Kidney epithelial cell (primary cell): Measurements from ENCODE around the gene HTRA3. TPM values are rescaled to one million over a fixed set of nuclear protein-coding genes. Genes with fewer than 3 reads are reported as not detected.
"Not testable (repeated sequence)": the region's sequence is repeated elsewhere in the genome, so short reads cannot be mapped to it uniquely, and the experiment has no call there.

Experiments
- DNase-seq: peaks from one replicate; pipeline ENCODE4 v3.0.0-alpha.2; 2010; ENCODE audit warnings: low read depth
- H3K27me3 ChIP-seq: 2 replicates; pipeline ENCODE4 v1.6.0; 2011; ENCODE audit warnings: low read length; ENCODE audit not compliant: control insufficient read depth, insufficient read depth
- H3K36me3 ChIP-seq: 2 replicates; pipeline ENCODE4 v1.5.1; 2011; ENCODE audit warnings: low read length; ENCODE audit not compliant: control insufficient read depth, insufficient read depth
- H3K4me3 ChIP-seq: 2 replicates; pipeline ENCODE4 v1.5.1; 2011; ENCODE audit warnings: low read depth, mild to moderate bottlenecking, control low read depth, low read length
- CTCF ChIP-seq: IDR thresholded peaks from 2 replicates; pipeline ENCODE4 v1.5.1; 2011; ENCODE audit warnings: mild to moderate bottlenecking, moderate library complexity, low read length, control low read depth, inconsistent platforms; ENCODE audit not compliant: insufficient read depth, poor library complexity, severe bottlenecking
- total RNA-seq: library from RNA; depleted of rRNA; stranded (reverse); fragments of >200 nt; gene quantifications from 2 replicates; pipeline ENCODE4 v1.2.3, GENCODE V29; 2015

Gene HTRA3
- total RNA-seq, 1 donor from 2014 or later = 4.7 TPM

GRCh38 chr4:8345946-8346814 lies 76.6 kb downstream of the HTRA3 start:
- Histone ChIP-seq H3K27me3 (peaks cover 14% of the 10 kb centered on the region), H3K36me3 (no peaks in the 10 kb centered on the region), H3K4me3 (no peak overlapping the region)
- TF ChIP-seq CTCF = no peak
- no peak for DNase-seq

DNA sequence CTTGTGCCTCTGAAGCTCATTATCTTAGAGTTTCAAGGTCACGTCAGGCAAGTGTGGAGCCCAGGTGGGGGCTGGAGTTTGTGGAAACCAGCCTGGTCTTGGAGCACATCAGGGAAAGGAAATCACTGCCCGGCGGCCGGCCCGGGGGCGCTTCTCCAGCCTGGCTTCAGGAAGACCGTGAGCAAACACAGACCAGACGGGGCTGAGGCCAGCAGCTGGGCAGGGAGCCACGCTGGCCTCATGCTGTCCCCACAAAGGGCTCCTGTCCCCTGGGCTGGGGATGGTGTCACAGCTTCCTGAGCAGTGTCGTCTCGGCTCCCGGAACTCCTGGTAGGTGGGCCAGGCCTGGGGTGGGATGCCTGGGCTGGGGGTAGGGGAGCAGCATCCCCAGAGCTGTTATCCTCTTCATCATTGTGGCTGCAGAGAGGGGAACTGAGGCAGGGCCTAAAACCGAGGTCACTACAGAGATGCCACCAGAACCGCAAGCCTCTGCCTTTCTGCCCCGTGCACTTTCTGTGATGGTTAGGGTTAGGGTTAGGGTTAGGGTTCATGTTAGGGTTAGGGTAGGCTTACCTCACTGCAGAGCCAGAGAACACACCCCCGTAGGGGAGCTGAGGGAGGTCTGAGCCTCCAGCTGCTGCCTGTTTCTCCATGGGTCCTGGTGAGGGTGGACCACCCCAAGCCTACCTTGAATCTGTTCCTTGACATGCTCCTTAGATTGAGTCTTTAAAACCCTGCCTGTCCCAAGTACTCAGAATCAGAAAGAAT lies 77.5 kb downstream of the HTRA3 start:
- DNase-seq = no peak
- peaks cover 14% of the 10 kb centered on the region for H3K27me3 ChIP-seq
- H3K4me3 ChIP-seq = no peak overlapping the region
- no peak for TF ChIP-seq CTCF
- H3K36me3 ChIP-seq = no peaks in the 10 kb centered on the region

GRCh38 chr4:8347660-8348059 lies 78.1 kb downstream of the HTRA3 start:
- Histone ChIP-seq H3K36me3 (no peaks in the 10 kb centered on the region), H3K4me3 (no peak overlapping the region), H3K27me3 (peaks cover 14% of the 10 kb centered on the region)
- DNase-seq = no peak
- no peak for TF ChIP-seq CTCF

- Histone ChIP-seq H3K27me3 (peaks cover 14% of the 10 kb centered on the region), H3K36me3 (no peaks in the 10 kb centered on the region), H3K4me3 (no peak overlapping the region)
- TF ChIP-seq CTCF = no peak
- DNase-seq = no peak
Observed at GRCh38 chr4:8348071-8348470, 78.5 kb downstream of the HTRA3 start.

- H3K4me3 ChIP-seq, DNase-seq, H3K36me3 ChIP-seq: not testable (repeated sequence)
- peaks cover 14% of the 10 kb centered on the region for H3K27me3 ChIP-seq
Observed at GRCh38 chr4:8349236-8349635, 79.7 kb downstream of the HTRA3 start.

GRCh38 chr4:8349664-8350236 lies 80.2 kb downstream of the HTRA3 start:
- no peak for DNase-seq
- TF ChIP-seq CTCF = no peak
- peaks cover 14% of the 10 kb centered on the region for H3K27me3 ChIP-seq
- no peaks in the 10 kb centered on the region for H3K36me3 ChIP-seq
- no peak overlapping the region for H3K4me3 ChIP-seq
